K562 (cell line): ENCODE measurements around the gene SLC22A7. TPM values are rescaled to one million over a fixed set of nuclear protein-coding genes. Genes with fewer than 3 reads are reported as not detected.

ENCODE experiments used
- ARID3A ChIP-seq: IDR thresholded peaks from 2 replicates; pipeline ENCODE4 v1.6.1; 2012; ENCODE audit warnings: low read depth, low read length, improper control_type of control experiment, borderline replicate concordance
- CEBPZ ChIP-seq: fragments of 150-350 bp; IDR thresholded peaks from 2 replicates; pipeline ENCODE4 v1.6.1; 2014; ENCODE audit warnings: low read depth, mild to moderate bottlenecking, low read length, borderline replicate concordance
- FOS ChIP-seq: IDR thresholded peaks from 3 replicates; pipeline ENCODE4 v1.6.1; 2011; ENCODE audit not compliant: insufficient read length; ENCODE audit errors: extremely low read depth
- FOXA1 ChIP-seq: fragments of 450-650 bp; IDR thresholded peaks from 2 replicates; pipeline ENCODE4 v1.6.1; 2016; ENCODE audit warnings: mild to moderate bottlenecking, borderline replicate concordance
- GABPB2 ChIP-seq: fragments of 250-450 bp; sonication (Bioruptor Pico); conservative IDR thresholded peaks from 2 replicates; pipeline ENCODE4 v1.5.1; 2021; ENCODE audit warnings: mild to moderate bottlenecking
- HMGN3 ChIP-seq: IDR thresholded peaks from 2 replicates; pipeline ENCODE4 v1.6.1; 2011; ENCODE audit warnings: borderline replicate concordance, low read depth, mild to moderate bottlenecking, mixed read lengths, low read length; ENCODE audit not compliant: insufficient read length; ENCODE audit errors: extremely low read depth
- KAT7 ChIP-seq: sonication (generic); formaldehyde crosslinking; IDR thresholded peaks from 2 replicates; pipeline ENCODE4 v1.8.0; 2022; ENCODE audit warnings: missing genetic modification reagents, mild to moderate bottlenecking, borderline replicate concordance
- PRMT5 ChIP-seq: sonication (generic); formaldehyde crosslinking; IDR thresholded peaks from 2 replicates; pipeline ENCODE4 v1.5.0; 2020; ENCODE audit warnings: missing genetic modification reagents
- RREB1 ChIP-seq: fragments of 250-450 bp; sonication (Bioruptor Pico); IDR thresholded peaks from 2 replicates; pipeline ENCODE4 v1.4.0; 2020
- SIX5 ChIP-seq, 2 experiments: IDR thresholded peaks; 2 replicates each; pipeline ENCODE4 v1.6.1; 2011; ENCODE audit warnings: low read length in 2 of 2, borderline replicate concordance in 1 of 2, low read depth in 1 of 2, mild to moderate bottlenecking in 1 of 2, moderate library complexity in 1 of 2; ENCODE audit not compliant: insufficient read depth in 1 of 2
- SUPT5H ChIP-seq: fragments of 450-650 bp; IDR thresholded peaks from 2 replicates; pipeline ENCODE4 v1.6.1; 2016
- ZNF133 ChIP-seq: fragments of 250-450 bp; sonication (Bioruptor Pico); IDR thresholded peaks from 2 replicates; pipeline ENCODE4 v1.4.0; 2020; ENCODE audit warnings: mild to moderate bottlenecking
- ZNF224 ChIP-seq: sonication (generic); formaldehyde crosslinking; IDR thresholded peaks from 2 replicates; pipeline ENCODE4 v1.8.0; 2022; ENCODE audit warnings: mild to moderate bottlenecking, missing genetic modification reagents
- polyA plus RNA-seq, 8 experiments: library from polyadenylated mRNA; depleted of rRNA in 4 of 8; stranded (reverse) in 5 of 8; unstranded in 3 of 8; fragments of >200 nt; fragmentation: Nextera tagmentation in 2 of 8; fragmentation: Illumina TruSeq in 1 of 8; extraction: Ambion mirVana in 2 of 8; extraction: Trizol in 1 of 8; gene quantifications; 2 replicates each; pipeline versions ENCODE4 v1.2.1 to v1.2.3, GENCODE V29; 2011 to 2014; ENCODE audit warnings: inconsistent platforms in 1 of 8, missing spikeins in 1 of 8
- total RNA-seq, 7 experiments: library from RNA; depleted of rRNA in 6 of 7; stranded (reverse); fragments of >200 nt in 6 of 7; fragmentation: Illumina TruSeq in 2 of 7; extraction: Trizol in 2 of 7; gene quantifications; 2 replicates each; pipeline versions ENCODE4 v1.2.1 to v1.2.3, GENCODE V29; 2011 to 2021; ENCODE audit warnings: low replicate concordance in 1 of 7

SLC22A7 gene
- total and polyA plus RNA-seq, 9 of the 15 experiments (the other 6 are each of a cell fraction or from before 2014, with no cell fraction given): not detected

GRCh38 chr6:43263314-43264178, 34.5 kb upstream of the SLC22A7 start (continued):
- TF ChIP-seq FOS: no peak
- TF ChIP-seq KAT7: no peak
- TF ChIP-seq RREB1 (CRISPR knock-in tag): no peak
- TF ChIP-seq ZNF133 (CRISPR knock-in tag): no peak
- TF ChIP-seq SIX5 (IDR thresholded peaks at IDR 0.05; ENCODE audit: borderline replicate concordance in 1 of 2, insufficient read depth in 1 of 2, low read depth in 1 of 2, low read length in 2 of 2): no peak
- no peak for TF ChIP-seq CEBPZ
- no peak for TF ChIP-seq PRMT5 (CRISPR knock-in tag)
- no peak for TF ChIP-seq ARID3A
- no peak for TF ChIP-seq HMGN3
- no peak for TF ChIP-seq ZNF224
- no peak for TF ChIP-seq GABPB2 (CRISPR knock-in tag)
- TF ChIP-seq FOXA1: no peak
- no peak for TF ChIP-seq SUPT5H
